Skin epidermis (tissue), 12 donors: ENCODE measurements around the gene LNX2.
A peak's percentile ranks its signal among the peaks of the same experiment; 100 is the strongest.

Experiments
- H3K27ac ChIP-seq, 21 experiments: fragments of 200-600 bp; sonication (generic) in 11 of 21; one replicate each; pipeline ENCODE4 v1.5.0; 2020; ENCODE audit warnings: mild to moderate bottlenecking in 3 of 21, inconsistent platforms in 2 of 21, moderate library complexity in 2 of 21
- H3K4me3 ChIP-seq, 7 experiments: fragments of 200-600 bp; sonication (generic) in 2 of 7; one replicate each; pipeline ENCODE4 v1.5.0; 2020; ENCODE audit warnings: inconsistent platforms in 2 of 7, mild to moderate bottlenecking in 2 of 7, moderate library complexity in 1 of 7

LNX2 gene

GRCh38 chr13:27620377-27621115 is at the start of gene LNX2:
LNX2 (minus strand) TSS chr13:27620529; CDS start chr13:27581703, 38,826 bp downstream.
- peak within 1 kb of the TSS; percentile 52 to 98 (median 94) for H3K27ac ChIP-seq
- peak within 1 kb of the TSS; percentile 72 to 97 (median 93) for H3K4me3 ChIP-seq

GRCh38 chr13:27667946-27668345 is 47.6 kb upstream of the LNX2 start:
- Histone ChIP-seq H3K27ac (no peak overlapping the region), H3K4me3 (no peak overlapping the region)

- Histone ChIP-seq H3K4me3 (no peak overlapping the region), H3K27ac (no peak overlapping the region)
Observed at GRCh38 chr13:27666951-27667350, 46.6 kb upstream of the LNX2 start.

GRCh38 chr13:27665761-27666160 is 45.4 kb upstream of the LNX2 start:
- Histone ChIP-seq H3K4me3 (no peak overlapping the region), H3K27ac (peak overlapping the region in 1 of 21 experiments; percentile 56)

GRCh38 chr13:27665333-27665732 is 45.0 kb upstream of the LNX2 start:
- Histone ChIP-seq H3K4me3 (no peak overlapping the region), H3K27ac (peak overlapping the region in 1 of 21 experiments; percentile 56)

- H3K27ac ChIP-seq, result no peak overlapping the region
- no peak overlapping the region for H3K4me3 ChIP-seq
Observed at GRCh38 chr13:27663947-27664346, 43.6 kb upstream of the LNX2 start.

GRCh38 chr13:27662738-27663470 is 42.6 kb upstream of the LNX2 start:
- Histone ChIP-seq H3K27ac (no peak overlapping the region), H3K4me3 (no peak overlapping the region)

GRCh38 chr13:27661017-27661416 is 40.7 kb upstream of the LNX2 start:
- Histone ChIP-seq H3K27ac (no peak overlapping the region), H3K4me3 (no peak overlapping the region)

GRCh38 chr13:27660511-27660910 is 40.2 kb upstream of the LNX2 start:
- Histone ChIP-seq H3K27ac (no peak overlapping the region), H3K4me3 (no peak overlapping the region)

- no peak overlapping the region for H3K27ac ChIP-seq
- H3K4me3 ChIP-seq, result no peak overlapping the region
Observed at GRCh38 chr13:27659145-27659865, 39.0 kb upstream of the LNX2 start.

- H3K4me3 ChIP-seq, result no peak overlapping the region
- no peak overlapping the region for H3K27ac ChIP-seq
Observed at GRCh38 chr13:27658546-27658945, 38.2 kb upstream of the LNX2 start.

GRCh38 chr13:27657724-27658123 is 37.4 kb upstream of the LNX2 start:
- no peak overlapping the region for H3K27ac ChIP-seq

GRCh38 chr13:27654816-27655215 is 34.5 kb upstream of the LNX2 start:
- Histone ChIP-seq H3K4me3 (no peak overlapping the region), H3K27ac (peak overlapping the region in 1 of 21 experiments; percentile 8)

More at GRCh38 chr13:27657724-27658123, 37.4 kb upstream of the LNX2 start:
- H3K4me3 ChIP-seq, result no peak overlapping the region

- no peak overlapping the region for H3K4me3 ChIP-seq
- H3K27ac ChIP-seq, result peak overlapping the region in 2 of 21 experiments; percentile 8 to 14
Observed at GRCh38 chr13:27654059-27654458, 33.7 kb upstream of the LNX2 start.

GRCh38 chr13:27650312-27650711 is 30.0 kb upstream of the LNX2 start:
- H3K4me3 ChIP-seq, result no peak overlapping the region
- no peak overlapping the region for H3K27ac ChIP-seq

GRCh38 chr13:27644302-27644701 is 24.0 kb upstream of the LNX2 start:
- Histone ChIP-seq H3K4me3 (no peak overlapping the region), H3K27ac (peak overlapping the region in 12 of 21 experiments; percentile 2 to 68 (median 48))

GRCh38 chr13:27643334-27644132 is 23.2 kb upstream of the LNX2 start:
- Histone ChIP-seq H3K4me3 (no peak overlapping the region), H3K27ac (peak overlapping the region in 14 of 21 experiments; percentile 2 to 68 (median 40))

- Histone ChIP-seq H3K4me3 (no peak overlapping the region), H3K27ac (peak overlapping the region in 3 of 21 experiments; percentile 12 to 31 (median 19))
Observed at GRCh38 chr13:27641711-27642502, 21.6 kb upstream of the LNX2 start.

GRCh38 chr13:27639186-27639585 is 18.9 kb upstream of the LNX2 start:
- H3K27ac ChIP-seq, result peak overlapping the region in 6 of 21 experiments; percentile 0 to 31 (median 12)
- H3K4me3 ChIP-seq, result no peak overlapping the region
